ENCODE measurements around the gene LEF1. TPM values are rescaled to one million over a fixed set of nuclear protein-coding genes. Genes with fewer than 3 reads are reported as not detected.

The LEF1 gene
- total and polyA plus RNA-seq, 2 of the 8 experiments (the other 6 are each of a cell fraction or from before 2014, with no cell fraction given) = 2.6 to 5.2 TPM

GRCh38 chr4:108018884-108019187 lies 149.9 kb downstream of the LEF1 start (continued):
- TF ChIP-seq, protein P1, sequence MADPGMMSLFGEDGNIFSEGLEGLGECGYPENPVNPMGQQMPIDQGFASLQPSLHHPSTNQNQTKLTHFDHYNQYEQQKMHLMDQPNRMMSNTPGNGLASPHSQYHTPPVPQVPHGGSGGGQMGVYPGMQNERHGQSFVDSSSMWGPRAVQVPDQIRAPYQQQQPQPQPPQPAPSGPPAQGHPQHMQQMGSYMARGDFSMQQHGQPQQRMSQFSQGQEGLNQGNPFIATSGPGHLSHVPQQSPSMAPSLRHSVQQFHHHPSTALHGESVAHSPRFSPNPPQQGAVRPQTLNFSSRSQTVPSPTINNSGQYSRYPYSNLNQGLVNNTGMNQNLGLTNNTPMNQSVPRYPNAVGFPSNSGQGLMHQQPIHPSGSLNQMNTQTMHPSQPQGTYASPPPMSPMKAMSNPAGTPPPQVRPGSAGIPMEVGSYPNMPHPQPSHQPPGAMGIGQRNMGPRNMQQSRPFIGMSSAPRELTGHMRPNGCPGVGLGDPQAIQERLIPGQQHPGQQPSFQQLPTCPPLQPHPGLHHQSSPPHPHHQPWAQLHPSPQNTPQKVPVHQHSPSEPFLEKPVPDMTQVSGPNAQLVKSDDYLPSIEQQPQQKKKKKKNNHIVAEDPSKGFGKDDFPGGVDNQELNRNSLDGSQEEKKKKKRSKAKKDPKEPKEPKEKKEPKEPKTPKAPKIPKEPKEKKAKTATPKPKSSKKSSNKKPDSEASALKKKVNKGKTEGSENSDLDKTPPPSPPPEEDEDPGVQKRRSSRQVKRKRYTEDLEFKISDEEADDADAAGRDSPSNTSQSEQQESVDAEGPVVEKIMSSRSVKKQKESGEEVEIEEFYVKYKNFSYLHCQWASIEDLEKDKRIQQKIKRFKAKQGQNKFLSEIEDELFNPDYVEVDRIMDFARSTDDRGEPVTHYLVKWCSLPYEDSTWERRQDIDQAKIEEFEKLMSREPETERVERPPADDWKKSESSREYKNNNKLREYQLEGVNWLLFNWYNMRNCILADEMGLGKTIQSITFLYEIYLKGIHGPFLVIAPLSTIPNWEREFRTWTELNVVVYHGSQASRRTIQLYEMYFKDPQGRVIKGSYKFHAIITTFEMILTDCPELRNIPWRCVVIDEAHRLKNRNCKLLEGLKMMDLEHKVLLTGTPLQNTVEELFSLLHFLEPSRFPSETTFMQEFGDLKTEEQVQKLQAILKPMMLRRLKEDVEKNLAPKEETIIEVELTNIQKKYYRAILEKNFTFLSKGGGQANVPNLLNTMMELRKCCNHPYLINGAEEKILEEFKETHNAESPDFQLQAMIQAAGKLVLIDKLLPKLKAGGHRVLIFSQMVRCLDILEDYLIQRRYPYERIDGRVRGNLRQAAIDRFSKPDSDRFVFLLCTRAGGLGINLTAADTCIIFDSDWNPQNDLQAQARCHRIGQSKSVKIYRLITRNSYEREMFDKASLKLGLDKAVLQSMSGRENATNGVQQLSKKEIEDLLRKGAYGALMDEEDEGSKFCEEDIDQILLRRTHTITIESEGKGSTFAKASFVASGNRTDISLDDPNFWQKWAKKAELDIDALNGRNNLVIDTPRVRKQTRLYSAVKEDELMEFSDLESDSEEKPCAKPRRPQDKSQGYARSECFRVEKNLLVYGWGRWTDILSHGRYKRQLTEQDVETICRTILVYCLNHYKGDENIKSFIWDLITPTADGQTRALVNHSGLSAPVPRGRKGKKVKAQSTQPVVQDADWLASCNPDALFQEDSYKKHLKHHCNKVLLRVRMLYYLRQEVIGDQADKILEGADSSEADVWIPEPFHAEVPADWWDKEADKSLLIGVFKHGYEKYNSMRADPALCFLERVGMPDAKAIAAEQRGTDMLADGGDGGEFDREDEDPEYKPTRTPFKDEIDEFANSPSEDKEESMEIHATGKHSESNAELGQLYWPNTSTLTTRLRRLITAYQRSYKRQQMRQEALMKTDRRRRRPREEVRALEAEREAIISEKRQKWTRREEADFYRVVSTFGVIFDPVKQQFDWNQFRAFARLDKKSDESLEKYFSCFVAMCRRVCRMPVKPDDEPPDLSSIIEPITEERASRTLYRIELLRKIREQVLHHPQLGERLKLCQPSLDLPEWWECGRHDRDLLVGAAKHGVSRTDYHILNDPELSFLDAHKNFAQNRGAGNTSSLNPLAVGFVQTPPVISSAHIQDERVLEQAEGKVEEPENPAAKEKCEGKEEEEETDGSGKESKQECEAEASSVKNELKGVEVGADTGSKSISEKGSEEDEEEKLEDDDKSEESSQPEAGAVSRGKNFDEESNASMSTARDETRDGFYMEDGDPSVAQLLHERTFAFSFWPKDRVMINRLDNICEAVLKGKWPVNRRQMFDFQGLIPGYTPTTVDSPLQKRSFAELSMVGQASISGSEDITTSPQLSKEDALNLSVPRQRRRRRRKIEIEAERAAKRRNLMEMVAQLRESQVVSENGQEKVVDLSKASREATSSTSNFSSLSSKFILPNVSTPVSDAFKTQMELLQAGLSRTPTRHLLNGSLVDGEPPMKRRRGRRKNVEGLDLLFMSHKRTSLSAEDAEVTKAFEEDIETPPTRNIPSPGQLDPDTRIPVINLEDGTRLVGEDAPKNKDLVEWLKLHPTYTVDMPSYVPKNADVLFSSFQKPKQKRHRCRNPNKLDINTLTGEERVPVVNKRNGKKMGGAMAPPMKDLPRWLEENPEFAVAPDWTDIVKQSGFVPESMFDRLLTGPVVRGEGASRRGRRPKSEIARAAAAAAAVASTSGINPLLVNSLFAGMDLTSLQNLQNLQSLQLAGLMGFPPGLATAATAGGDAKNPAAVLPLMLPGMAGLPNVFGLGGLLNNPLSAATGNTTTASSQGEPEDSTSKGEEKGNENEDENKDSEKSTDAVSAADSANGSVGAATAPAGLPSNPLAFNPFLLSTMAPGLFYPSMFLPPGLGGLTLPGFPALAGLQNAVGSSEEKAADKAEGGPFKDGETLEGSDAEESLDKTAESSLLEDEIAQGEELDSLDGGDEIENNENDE (IDR thresholded peaks at IDR 0.05; ENCODE audit: insufficient replicate concordance, low read length) = peak; percentile 27
- no peak for TF ChIP-seq CTBP2 (IDR thresholded peaks at IDR 0.05; ENCODE audit: borderline replicate concordance, insufficient read depth, insufficient read length, low read length)
- no peak for TF ChIP-seq GTF2F1 (IDR thresholded peaks at IDR 0.05; ENCODE audit: borderline replicate concordance, low read depth, low read length)
- no peak for TF ChIP-seq KDM5A (IDR thresholded peaks at IDR 0.05; ENCODE audit: low read length)
- no peak for TF ChIP-seq SIN3A (conservative IDR thresholded peaks at IDR 0.05 in 1 of 2, IDR thresholded peaks at IDR 0.05 in 1 of 2; ENCODE audit: low read depth in 1 of 2, low read length in 2 of 2)
- no peak for TF ChIP-seq POU5F1 (IDR thresholded peaks at IDR 0.05; ENCODE audit: low read depth, low read length)

All from H1 (cell line).